Hepatocyte (in vitro differentiated cells): ENCODE measurements around the gene TLR2. TPM values are rescaled to one million over a fixed set of nuclear protein-coding genes. Genes with fewer than 3 reads are reported as not detected.

Experiments used
- DNase-seq: peaks from one replicate; pipeline ENCODE4 v3.0.0-alpha.2; 2016; ENCODE audit warnings: low spot score
- H2AFZ ChIP-seq: fragments of 200-600 bp; sonication (generic); 2 replicates; pipeline ENCODE4 v1.6.0; 2016; ENCODE audit warnings: antibody characterized with exemption, mild to moderate bottlenecking
- H3K27ac ChIP-seq: fragments of 200-600 bp; sonication (generic); 2 replicates; pipeline ENCODE4 v1.5.1; 2016; ENCODE audit warnings: mild to moderate bottlenecking
- H3K27me3 ChIP-seq: fragments of 200-600 bp; sonication (generic); 2 replicates; pipeline ENCODE4 v1.6.1; 2016
- H3K36me3 ChIP-seq: fragments of 200-600 bp; sonication (generic); replicated peaks from 2 replicates; pipeline ENCODE4 v1.5.1; 2016; ENCODE audit warnings: low read depth; ENCODE audit not compliant: insufficient read depth
- H3K4me1 ChIP-seq: fragments of 200-600 bp; sonication (generic); 2 replicates; pipeline ENCODE4 v1.5.1; 2016; ENCODE audit warnings: mild to moderate bottlenecking, moderate library complexity; ENCODE audit not compliant: insufficient read depth
- H3K4me2 ChIP-seq: fragments of 200-600 bp; sonication (generic); 2 replicates; pipeline ENCODE4 v1.6.0; 2016
- H3K4me3 ChIP-seq: fragments of 200-600 bp; sonication (generic); 2 replicates; pipeline ENCODE4 v1.5.1; 2016; ENCODE audit warnings: mild to moderate bottlenecking
- H3K79me2 ChIP-seq: fragments of 200-600 bp; sonication (generic); 2 replicates; pipeline ENCODE4 v1.6.0; 2017; ENCODE audit warnings: mild to moderate bottlenecking
- H3K9me2 ChIP-seq: fragments of 200-600 bp; sonication (generic); replicated peaks from 2 replicates; pipeline ENCODE4 v1.6.0; 2017; ENCODE audit warnings: mild to moderate bottlenecking; ENCODE audit not compliant: insufficient read depth
- H3K9me3 ChIP-seq: fragments of 200-600 bp; sonication (generic); 2 replicates; pipeline ENCODE4 v1.5.1; 2016; ENCODE audit warnings: low read depth, mild to moderate bottlenecking
- H4K20me1 ChIP-seq: fragments of 200-600 bp; sonication (generic); 2 replicates; pipeline ENCODE4 v1.6.0; 2016; ENCODE audit warnings: mild to moderate bottlenecking; ENCODE audit not compliant: insufficient read depth, poor library complexity, severe bottlenecking
- CTCF ChIP-seq: fragments of 200-600 bp; sonication (generic); IDR thresholded peaks from 2 replicates; pipeline ENCODE4 v1.5.1; 2016; ENCODE audit warnings: antibody characterized with exemption, mild to moderate bottlenecking; ENCODE audit not compliant: poor library complexity
- EZH2 ChIP-seq: fragments of 200-600 bp; sonication (generic); IDR thresholded peaks from 2 replicates; pipeline ENCODE4 v1.6.1; 2016; ENCODE audit warnings: antibody characterized with exemption, mild to moderate bottlenecking, borderline replicate concordance
- EZH2phosphoT487 ChIP-seq: fragments of 200-600 bp; sonication (generic); IDR thresholded peaks from one replicate; pipeline ENCODE4 v1.6.1; 2018; ENCODE audit warnings: antibody characterized with exemption, mild to moderate bottlenecking, low read depth, moderate library complexity; ENCODE audit not compliant: unreplicated experiment, severe bottlenecking
- WGBS: methylation state at CpG from one replicate; pipeline ENCODE4 v1.1.6; 2016; ENCODE audit warnings: low lambda C conversion rate; ENCODE audit errors: missing lambda C conversion rate; 5-methylcytosine and 5-hydroxymethylcytosine counted together
- polyA plus RNA-seq: library from polyadenylated mRNA; unstranded; fragments of >200 nt; fragmentation: Nextera tagmentation; extraction: Ambion mirVana; gene quantifications from 2 replicates; pipeline ENCODE4 v1.2.1, GENCODE V29; 2016
- total RNA-seq: library from RNA; depleted of rRNA; stranded (reverse); fragments of >200 nt; gene quantifications from 2 replicates; pipeline ENCODE4 v1.2.3, GENCODE V29; 2014

Gene TLR2
- total and polyA plus RNA-seq, 2 experiments from 2014 or later, result 1.7 to 6.6 TPM

GRCh38 chr4:153668647-153669046 is 15.4 kb upstream of the TLR2 start:
- H3K27ac ChIP-seq, result no peak overlapping the region
- TF ChIP-seq EZH2phosphoT487, result no peak
- TF ChIP-seq EZH2, result no peak
- no peak for TF ChIP-seq CTCF
- H4K20me1 ChIP-seq, result no peaks in the 10 kb centered on the region
- no peak overlapping the region for H3K4me2 ChIP-seq
- 98% methylated on average over 2 of the region's 2 CpGs for WGBS
- no peaks in the 10 kb centered on the region for H3K9me3 ChIP-seq
- H3K9me2 ChIP-seq, result no peaks in the 10 kb centered on the region
- DNase-seq, result no peak
- H3K27me3 ChIP-seq, result no peaks in the 10 kb centered on the region
- H3K79me2 ChIP-seq, result no peaks in the 10 kb centered on the region
- no peaks in the 10 kb centered on the region for H3K36me3 ChIP-seq
- H3K4me1 ChIP-seq, result peaks cover 14% of the 10 kb centered on the region
- no peak overlapping the region for H3K4me3 ChIP-seq
- H2AFZ ChIP-seq, result no peak overlapping the region

- H4K20me1 ChIP-seq, result no peaks in the 10 kb centered on the region
- H3K79me2 ChIP-seq, result no peaks in the 10 kb centered on the region
- H3K27ac ChIP-seq, result no peak overlapping the region
- 53% methylated on average over 3 of the region's 3 CpGs for WGBS
- no peaks in the 10 kb centered on the region for H3K27me3 ChIP-seq
- TF ChIP-seq EZH2, result no peak
- no peak for TF ChIP-seq CTCF
- TF ChIP-seq EZH2phosphoT487, result no peak
- no peaks in the 10 kb centered on the region for H3K36me3 ChIP-seq
- no peak overlapping the region for H3K4me2 ChIP-seq
- no peak for DNase-seq
- H3K4me1 ChIP-seq, result peaks cover 14% of the 10 kb centered on the region
- no peak overlapping the region for H2AFZ ChIP-seq
- H3K4me3 ChIP-seq, result no peak overlapping the region
- no peaks in the 10 kb centered on the region for H3K9me2 ChIP-seq
- no peaks in the 10 kb centered on the region for H3K9me3 ChIP-seq
Observed at GRCh38 chr4:153669838-153670237, 14.2 kb upstream of the TLR2 start.

- no peak for DNase-seq
- H3K27ac ChIP-seq, result no peak overlapping the region
- 85% methylated on average over 5 of the region's 5 CpGs for WGBS
Observed at GRCh38 chr4:153676486-153676885, 7.6 kb upstream of the TLR2 start.

More at GRCh38 chr4:153676486-153676885, 7.6 kb upstream of the TLR2 start:
- Histone ChIP-seq H2AFZ (no peak overlapping the region), H3K9me3 (no peaks in the 10 kb centered on the region), H3K9me2 (no peaks in the 10 kb centered on the region), H4K20me1 (no peaks in the 10 kb centered on the region), H3K79me2 (no peaks in the 10 kb centered on the region), H3K27me3 (no peaks in the 10 kb centered on the region), H3K36me3 (no peaks in the 10 kb centered on the region), H3K4me3 (no peak overlapping the region), H3K4me2 (no peak overlapping the region), H3K4me1 (no peaks in the 10 kb centered on the region)
- no peak for TF ChIP-seq EZH2
- no peak for TF ChIP-seq EZH2phosphoT487
- no peak for TF ChIP-seq CTCF
